Left ventricle myocardium superior (tissue), 1 donor: Measurements from ENCODE around the gene TTC34. TPM values are rescaled to one million over a fixed set of nuclear protein-coding genes. Genes with fewer than 3 reads are reported as not detected.
"Not testable (repeated sequence)": the region's sequence is repeated elsewhere in the genome, so short reads cannot be mapped to it uniquely, and the experiment has no call there.

Experiments
- ATAC-seq: fragments of 200-7000 bp; cut with Tn5 transposase; one replicate; pipeline ENCODE4 v1.9.1; 2020; ENCODE audit warnings: mild to moderate bottlenecking, moderate library complexity
- DNase-seq: peaks from one replicate; pipeline ENCODE4 v3.0.0-alpha.2; 2020
- intact Hi-C: fragments of 100-400 bp; cut with micrococcal nuclease; formaldehyde crosslinking; loops from one replicate; pipeline ENCODE4 v1.11.0; 2022
- total RNA-seq: library from RNA; stranded (reverse); fragmentation: NEBNext Ultra II Directional; extraction: Animal tissue kit (Norgen Biotek cat#: 25700); gene quantifications from one replicate; pipeline ENCODE4 v1.2.1, GENCODE V29; 2021
- donor health status: DM: no; HTN: yes; CAD: no; lungs with severe emphysema.

Gene TTC34
- total RNA-seq, 1 donor from 2014 or later = 0.59 TPM

- ATAC-seq, intact Hi-C loops, DNase-seq: not testable (repeated sequence)
These were observed 106.7 kb downstream of the TTC34 start for GRCh38 chr1:2694796-2695195.

GRCh38 chr1:2690180-2690579, 111.3 kb downstream of the TTC34 start:
- DNase-seq, intact Hi-C loops, ATAC-seq: not testable (repeated sequence)

- DNase-seq, intact Hi-C loops, ATAC-seq: not testable (repeated sequence)
These were observed 113.2 kb downstream of the TTC34 start for GRCh38 chr1:2688336-2688665.

DNA sequence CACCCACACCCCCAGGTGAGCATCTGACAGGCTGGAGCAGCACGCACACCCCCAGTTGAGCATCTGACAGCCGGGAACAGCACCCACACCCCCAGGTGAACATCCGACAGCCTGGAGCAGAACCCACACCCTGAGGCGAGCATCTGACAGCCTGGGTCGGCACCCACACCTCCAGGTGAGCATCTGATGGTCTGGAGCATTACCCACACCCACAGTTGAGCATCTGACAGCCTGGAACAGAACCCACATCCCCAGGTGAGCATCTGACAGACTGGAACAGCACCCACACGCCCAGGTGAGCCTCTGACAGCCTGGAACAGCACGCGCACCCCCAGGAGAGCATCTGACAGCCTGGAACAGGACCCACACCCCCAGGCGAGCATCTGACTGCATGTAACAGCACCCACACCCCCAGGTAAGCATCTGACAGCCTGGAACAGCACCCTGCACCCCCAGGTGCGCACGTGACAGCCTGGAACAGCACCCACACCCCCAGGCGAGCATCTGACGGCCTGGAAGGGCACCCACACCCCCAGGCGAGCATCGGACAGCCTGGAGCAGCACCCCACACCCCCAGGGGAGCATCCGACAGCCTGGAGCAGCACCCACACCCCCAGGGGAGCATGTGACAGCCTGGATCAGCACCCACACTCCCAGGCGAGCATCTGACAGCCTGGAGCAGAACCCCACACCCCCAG, 113.7 kb downstream of the TTC34 start:
- ATAC-seq, intact Hi-C loops: not testable (repeated sequence)
- peak; percentile 42 for DNase-seq

GRCh38 chr1:2687174-2687591, 114.3 kb downstream of the TTC34 start:
- DNase-seq = peak; percentile 27
- ATAC-seq, intact Hi-C loops: not testable (repeated sequence)

DNA sequence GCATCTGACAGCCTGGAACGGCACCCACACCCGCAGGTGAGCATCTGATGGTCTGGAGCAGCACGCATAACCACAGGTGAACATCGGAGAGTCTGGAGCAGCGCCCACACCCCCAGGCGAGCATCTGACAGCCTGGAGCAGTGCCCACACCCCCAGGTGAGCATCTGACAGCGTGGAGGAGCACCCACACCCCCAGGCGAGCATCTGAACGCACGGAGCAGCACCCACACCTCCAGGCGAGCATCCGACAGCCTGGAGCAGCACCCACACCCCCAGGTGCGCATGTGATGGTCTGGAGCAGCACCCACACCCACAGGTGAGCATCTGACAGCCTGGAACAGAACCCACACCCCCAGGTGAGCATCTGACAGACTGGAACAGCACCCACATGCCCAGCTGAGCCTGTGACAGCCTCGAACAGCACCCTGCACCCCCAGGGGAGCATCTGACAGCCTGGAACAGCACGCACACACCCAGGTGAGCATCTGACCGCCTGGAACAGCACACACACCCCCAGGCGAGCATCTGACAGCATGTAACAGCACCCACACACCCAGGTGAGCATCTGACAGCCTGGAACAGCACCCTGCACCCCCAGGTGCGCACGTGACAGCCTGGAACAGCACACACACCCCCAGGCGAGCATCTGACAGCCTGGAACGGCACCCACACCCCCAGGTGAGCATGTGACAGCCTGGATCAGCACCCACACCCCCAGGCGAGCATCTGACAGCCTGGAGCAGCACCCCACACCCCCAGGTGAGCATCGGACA, 115.2 kb downstream of the TTC34 start:
- ATAC-seq, intact Hi-C loops: not testable (repeated sequence)
- peak; percentile 13 for DNase-seq

- DNase-seq, ATAC-seq, intact Hi-C loops: not testable (repeated sequence)
These were observed 115.8 kb downstream of the TTC34 start for GRCh38 chr1:2685671-2686070.

DNA sequence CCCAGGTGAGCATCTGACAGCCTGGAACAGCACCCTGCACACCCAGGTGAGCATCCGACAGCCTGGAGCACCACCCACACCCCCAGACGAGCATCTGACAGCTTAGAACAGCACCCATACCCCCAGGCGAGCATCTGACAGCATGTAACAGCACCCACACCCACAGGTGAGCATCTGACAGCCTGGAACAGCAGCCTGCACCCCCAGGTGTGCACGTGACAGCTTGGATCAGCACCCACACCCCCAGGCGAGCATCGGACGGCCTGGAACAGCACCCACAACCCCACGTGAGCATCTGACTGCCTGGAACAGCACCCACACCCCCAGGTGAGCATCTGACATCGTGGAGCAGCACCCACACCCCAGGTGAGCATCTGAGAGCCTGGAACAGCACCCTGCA, 116.6 kb downstream of the TTC34 start:
- intact Hi-C loops, ATAC-seq, DNase-seq: not testable (repeated sequence)

DNA sequence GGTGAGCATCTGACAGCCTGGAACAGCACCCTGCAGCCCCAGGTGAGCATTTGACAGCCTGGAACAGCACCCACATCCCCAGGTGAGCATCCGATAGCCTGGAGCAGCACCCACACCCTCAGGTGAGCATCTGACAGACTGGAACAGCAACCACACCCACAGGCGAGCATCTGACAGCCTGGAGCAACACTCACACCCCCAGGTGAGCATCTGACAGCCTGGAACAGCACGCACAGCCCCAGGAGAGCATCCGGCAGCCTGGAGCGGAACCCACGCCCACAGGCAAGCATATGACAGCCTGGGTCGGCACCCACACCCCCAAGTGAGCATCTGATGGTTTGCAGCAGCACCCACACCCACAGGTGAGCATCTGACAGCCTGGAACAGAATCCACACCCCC, 117.5 kb downstream of the TTC34 start:
- intact Hi-C loops, ATAC-seq: not testable (repeated sequence)
- DNase-seq = peak; percentile 65

DNA sequence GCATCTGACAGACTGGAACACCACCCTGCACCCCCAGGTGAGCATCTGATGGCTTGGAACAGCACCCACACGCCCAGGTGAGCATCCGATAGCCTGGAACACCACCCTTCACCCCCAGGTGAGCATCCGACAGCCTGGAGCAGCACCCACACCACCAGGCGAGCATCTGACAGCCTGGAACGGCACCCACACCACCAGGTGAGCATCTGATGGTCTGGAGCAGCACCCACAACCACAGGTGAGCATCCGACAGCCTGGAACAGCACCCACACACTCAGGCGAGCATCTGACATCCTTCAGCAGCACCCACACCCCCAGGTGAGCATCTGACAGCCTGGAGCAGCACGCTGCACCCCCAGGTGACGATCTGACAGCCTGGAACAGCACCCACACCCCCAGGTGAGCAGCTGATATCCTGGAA, 118.2 kb downstream of the TTC34 start:
- ATAC-seq, intact Hi-C loops: not testable (repeated sequence)
- peak; percentile 27 for DNase-seq

DNA sequence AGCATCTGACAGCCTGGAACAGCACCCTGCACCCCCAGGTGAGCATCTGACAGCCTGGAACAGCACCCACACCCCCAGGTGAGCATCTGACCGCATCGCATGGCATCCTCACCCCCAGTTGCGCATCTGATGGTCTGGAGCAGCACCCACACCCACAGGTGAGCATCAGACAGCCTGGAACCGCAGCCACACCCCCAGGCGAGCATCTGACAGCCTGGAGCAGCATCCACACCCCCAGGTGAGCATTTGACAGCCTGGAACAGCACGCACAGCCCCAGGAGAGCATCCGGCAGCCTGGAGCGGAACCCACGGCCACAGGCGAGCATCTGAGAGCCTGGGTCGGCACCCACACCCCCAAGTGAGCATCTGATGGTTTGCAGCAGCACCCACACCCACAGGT, 118.6 kb downstream of the TTC34 start:
- ATAC-seq, intact Hi-C loops, DNase-seq: not testable (repeated sequence)

- DNase-seq, ATAC-seq, intact Hi-C loops: not testable (repeated sequence)
These were observed 124.8 kb downstream of the TTC34 start for GRCh38 chr1:2676726-2677125.

- ATAC-seq, intact Hi-C loops: not testable (repeated sequence)
- DNase-seq = peak; percentile 30
These were observed 129.8 kb downstream of the TTC34 start for GRCh38 chr1:2671656-2672055.

DNA sequence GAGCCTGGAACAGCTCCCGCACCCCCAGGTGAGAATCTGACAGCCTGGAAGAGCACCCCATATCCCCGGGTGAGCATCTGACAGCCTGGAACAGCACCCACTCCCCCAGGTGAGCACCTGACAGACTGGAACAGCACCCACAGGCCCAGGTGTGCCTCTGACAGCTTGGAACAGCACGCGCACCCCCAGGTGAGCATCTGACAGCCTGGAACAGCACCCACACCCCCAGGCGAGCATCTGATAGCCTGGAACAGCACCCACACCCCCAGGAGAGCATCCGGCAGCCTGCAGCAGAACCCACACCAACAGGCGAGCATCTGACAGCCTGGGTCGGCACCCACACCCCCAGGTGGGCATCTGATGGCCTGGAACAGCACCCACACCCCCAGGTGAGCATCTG, 141.7 kb downstream of the TTC34 start:
- ATAC-seq, intact Hi-C loops: not testable (repeated sequence)
- peak; percentile 45 for DNase-seq

GRCh38 chr1:2657909-2658308, 143.6 kb downstream of the TTC34 start:
- ATAC-seq, DNase-seq: not testable (repeated sequence)

GRCh38 chr1:2657124-2657523, 144.4 kb downstream of the TTC34 start:
- ATAC-seq, intact Hi-C loops: not testable (repeated sequence)
- DNase-seq = peak; percentile 48

More at GRCh38 chr1:2657909-2658308, 143.6 kb downstream of the TTC34 start:
- intact Hi-C loops = not testable (repeated sequence)

GRCh38 chr1:2655598-2656434, 145.7 kb downstream of the TTC34 start:
- intact Hi-C loops, ATAC-seq: not testable (repeated sequence)
- peak; percentile 42 for DNase-seq

- DNase-seq = peak; percentile 38
- ATAC-seq, intact Hi-C loops: not testable (repeated sequence)
These were observed 147.0 kb downstream of the TTC34 start for GRCh38 chr1:2654443-2654948.
